ENCODE data around the gene MUC21.

Gene MUC21

DNA sequence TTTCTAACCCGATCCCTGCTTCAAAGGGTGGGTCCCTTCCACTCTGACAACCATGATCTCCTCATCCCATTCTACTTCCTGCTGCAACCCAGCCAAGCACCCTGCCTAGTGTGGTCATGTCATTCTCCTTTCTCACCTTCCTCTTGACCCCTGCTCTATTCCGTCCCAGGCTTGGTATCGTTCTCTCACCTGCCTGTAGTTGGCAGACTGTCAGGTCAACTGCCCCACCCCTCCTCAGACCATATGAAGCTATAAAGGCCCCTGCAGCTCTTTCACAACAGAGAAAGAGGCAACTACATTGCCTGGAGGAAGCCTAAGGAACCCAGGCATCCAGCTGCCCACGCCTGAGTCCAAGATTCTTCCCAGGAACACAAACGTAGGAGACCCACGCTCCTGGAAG is at the start of gene MUC21:
Gene MUC21 (plus strand): TSS at position 280 of the 400 bp plus-strand sequence. CDS start 241 bp downstream, outside the sequence.
- DNase-seq (ENCODE audit: low read depth in 2 of 2, low spot score in 1 of 2) = no peak

DNA sequence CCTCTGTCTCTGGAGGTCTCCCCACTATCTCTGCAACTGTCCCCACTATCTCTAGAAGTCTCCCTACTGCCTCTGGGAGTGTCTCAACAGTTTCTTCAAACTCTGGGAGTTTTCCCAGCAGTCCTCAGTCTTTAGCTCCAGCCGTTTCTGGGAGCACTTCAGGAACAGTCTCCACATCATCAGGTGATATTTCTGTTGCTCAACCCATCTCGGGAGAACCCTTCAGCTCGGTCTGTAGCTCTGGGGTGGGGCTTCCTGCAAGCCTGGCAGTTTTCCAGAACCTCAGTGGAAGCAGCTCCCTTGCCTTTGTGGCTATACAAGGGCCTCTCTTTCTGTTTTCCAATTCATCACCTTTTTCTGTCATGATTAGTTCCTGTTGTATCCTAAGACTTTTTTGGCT is 48.5 kb upstream of the MUC21 start:
- DNase-seq (ENCODE audit: low read depth in 2 of 2, low spot score in 1 of 2) = no peak

DNA sequence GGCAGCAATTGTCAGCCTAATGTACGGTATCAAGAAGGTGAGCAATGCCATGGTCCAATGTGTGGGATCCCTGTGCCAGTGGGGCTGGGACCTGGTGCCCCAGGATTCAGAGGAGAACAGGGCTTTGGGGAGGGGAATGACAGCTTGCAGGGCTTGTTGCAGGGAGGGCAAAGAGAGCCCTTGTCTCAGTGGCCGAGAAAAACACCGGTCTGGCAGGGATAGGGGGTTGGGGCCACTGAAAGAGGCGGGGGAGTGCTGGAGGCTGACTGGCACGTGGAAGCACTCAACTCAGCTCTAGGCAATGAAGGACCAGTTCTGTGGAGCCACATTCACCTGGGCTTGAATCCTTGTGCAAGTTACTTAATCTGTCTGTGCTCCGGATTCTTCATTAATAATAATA is 46.3 kb upstream of the MUC21 start:
- no peak for DNase-seq (ENCODE audit: low read depth in 2 of 2, low spot score in 1 of 2)

DNA sequence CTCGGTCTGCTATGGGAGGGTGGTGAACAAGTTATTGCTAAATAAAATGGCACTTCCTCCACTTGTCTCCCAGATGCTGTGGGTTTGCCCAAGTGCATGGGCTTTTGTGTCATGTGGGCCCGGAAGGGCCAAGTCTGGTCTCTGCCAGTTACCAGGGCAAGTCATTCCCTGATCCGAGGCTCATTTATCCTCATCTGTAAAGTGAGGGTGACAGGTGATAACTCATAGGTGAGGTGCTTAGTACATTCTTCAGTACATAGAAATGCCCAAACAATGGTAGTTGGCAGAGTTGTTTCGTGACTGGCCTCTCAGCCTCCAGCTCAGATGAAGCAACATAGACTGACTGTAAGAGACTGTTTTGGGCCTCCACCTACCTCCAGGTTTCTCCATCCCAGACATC is 44.8 kb upstream of the MUC21 start:
- DNase-seq (ENCODE audit: low read depth in 2 of 2, low spot score in 1 of 2) = no peak

DNA sequence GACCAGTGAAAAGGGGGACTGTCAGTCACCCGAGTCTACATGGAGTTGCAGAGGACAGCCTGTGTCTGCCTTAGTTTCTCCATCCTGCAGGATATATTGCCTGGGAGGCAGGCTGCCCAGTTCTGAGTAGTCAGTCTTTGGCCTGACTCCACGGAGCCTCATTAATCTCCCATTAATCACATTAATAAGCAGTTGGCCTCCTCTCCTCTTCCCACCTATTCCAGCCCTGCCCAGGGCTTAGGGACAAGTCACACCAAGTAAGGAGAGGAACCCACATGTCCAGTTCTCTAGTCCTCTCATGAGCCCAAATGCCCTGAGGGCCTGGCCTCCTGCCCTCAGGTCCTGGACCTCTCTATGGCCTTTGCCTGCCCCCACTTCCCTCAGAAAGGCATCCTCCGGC is 44.0 kb upstream of the MUC21 start:
- no peak for DNase-seq (ENCODE audit: low read depth in 2 of 2, low spot score in 1 of 2)

DNA sequence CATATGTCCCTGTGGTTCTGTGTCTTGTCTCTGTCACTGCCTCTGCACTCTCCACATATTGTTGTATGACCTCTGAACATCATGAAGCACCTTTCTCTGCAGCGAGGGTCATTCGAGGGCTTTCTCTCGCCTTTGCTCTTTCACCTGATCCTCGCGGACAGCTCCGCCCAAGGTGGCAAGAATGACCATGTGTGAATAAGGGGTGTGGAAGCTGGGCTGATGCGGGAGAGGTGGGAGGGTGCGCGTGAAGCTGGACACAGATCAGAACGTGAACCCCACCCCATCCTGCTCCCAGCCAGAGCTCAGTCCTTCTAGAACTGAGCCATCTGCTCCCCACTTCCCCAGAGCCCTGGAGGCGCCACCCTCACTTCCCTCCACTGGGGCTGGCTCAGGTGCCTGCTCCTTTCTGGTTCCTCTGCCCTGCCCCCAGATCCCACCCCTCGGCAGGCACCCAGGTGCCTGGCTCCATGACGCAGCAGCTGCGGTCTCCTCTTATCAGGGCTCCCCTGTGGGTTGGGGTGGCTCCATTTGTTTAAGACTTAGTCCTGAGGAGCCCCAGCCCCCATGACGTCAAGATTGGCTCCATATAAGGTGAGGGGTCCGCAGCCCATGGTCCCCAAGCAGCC is 43.0 kb upstream of the MUC21 start, which contains the start of gene MUCL3:
Gene MUCL3 (plus strand): TSS at position 613 of the 626 bp plus-strand sequence. CDS start 27 bp downstream, outside the sequence.
- no peak for DNase-seq (ENCODE audit: low read depth in 2 of 2, low spot score in 1 of 2)

DNA sequence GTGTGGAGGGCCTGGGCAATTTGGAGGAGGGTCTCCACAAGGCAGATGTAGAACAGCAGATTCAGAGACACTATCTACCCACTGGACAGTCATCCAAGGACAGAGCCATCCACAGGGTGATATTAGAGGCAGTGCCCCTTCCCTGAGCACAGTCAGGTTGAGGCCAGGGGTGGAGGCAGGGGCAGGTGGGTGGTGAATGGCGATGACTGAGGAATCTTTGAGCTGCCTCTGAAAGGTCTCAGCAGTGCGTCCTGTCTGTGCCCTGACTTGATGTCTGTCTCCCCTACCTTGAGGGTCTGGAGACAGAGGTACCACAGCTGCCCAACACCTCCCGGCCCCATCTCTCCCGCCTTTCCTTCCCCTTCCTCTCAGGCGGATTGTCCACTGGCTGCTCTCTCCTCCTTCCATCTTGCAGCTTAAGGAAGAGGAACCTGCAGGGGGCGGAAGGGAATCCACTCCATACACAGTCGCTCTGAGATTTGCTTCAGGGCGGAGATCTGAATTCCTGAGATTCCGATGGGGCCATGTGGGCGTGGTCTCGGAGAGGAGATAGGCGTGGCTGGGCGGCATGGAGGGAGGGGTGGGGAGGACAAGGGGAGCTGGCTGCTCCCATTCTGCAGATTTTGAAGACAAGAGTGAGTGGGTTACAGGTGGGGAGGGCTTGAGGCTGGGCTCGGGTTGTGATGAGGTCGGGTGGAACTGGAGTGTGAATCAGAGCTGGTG is 41.0 kb upstream of the MUC21 start:
- DNase-seq (ENCODE audit: low read depth in 2 of 2, low spot score in 1 of 2) = no peak

DNA sequence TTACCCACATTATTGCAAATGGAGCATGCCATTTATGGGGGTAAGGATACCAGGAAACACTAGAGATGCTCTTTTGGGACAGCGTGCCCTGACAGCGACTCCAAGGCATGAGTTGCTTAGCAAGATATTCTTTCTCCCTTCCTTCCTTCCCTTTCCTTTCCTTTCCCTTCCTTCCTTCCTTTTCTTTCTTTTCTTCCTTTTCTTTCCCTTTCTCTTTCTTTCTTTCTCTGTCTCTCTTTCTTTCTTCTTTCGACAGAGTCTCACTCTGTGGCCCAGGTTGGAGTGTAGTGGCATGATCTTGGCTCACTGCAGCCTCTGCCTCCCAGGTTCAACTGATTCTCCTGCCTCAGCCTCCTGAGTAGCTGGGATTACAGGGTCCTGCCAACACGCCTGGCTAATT is 39.5 kb upstream of the MUC21 start:
- DNase-seq (ENCODE audit: low read depth in 2 of 2, low spot score in 1 of 2) = no peak

DNA sequence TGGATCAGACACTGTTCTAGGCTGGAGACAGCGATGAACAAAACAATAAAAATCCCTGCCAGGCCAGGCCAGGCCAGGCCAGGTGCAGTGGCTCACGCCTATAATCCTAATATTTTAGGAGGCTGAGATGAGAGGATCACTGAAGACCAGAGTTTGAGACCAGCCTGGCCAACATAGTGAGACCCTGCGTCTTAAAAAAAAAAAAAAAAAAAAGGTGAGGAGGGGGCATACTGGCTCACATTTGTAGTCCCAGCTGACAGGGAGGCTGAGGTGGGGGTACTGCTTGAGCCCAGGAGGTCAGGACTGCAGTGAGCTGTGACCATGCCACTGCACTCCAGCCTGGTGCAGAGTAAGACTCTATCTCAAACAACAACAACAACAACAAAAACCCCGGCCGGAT is 38.2 kb upstream of the MUC21 start:
- DNase-seq (ENCODE audit: low read depth in 2 of 2, low spot score in 1 of 2) = no peak

DNA sequence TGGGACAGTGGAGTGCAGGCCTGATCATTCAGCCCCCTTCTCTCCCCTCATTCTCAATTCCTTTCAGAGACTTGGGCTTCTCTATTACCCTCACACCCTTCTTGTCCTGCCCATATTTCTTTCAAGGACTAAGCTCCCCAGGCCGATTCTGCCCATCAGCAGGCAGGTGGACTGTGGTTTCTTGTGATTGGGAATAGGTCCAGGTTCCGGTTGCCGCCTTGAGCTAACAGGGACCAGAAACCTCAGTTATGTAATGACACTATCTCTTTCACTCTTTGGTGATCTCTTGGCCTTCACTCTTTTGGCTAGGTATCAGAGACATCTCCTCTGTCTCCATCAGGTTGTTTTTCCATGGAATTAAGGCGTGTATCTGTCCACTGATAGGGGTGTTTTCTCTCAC is 36.3 kb upstream of the MUC21 start:
- no peak for DNase-seq (ENCODE audit: low read depth in 2 of 2, low spot score in 1 of 2)

DNA sequence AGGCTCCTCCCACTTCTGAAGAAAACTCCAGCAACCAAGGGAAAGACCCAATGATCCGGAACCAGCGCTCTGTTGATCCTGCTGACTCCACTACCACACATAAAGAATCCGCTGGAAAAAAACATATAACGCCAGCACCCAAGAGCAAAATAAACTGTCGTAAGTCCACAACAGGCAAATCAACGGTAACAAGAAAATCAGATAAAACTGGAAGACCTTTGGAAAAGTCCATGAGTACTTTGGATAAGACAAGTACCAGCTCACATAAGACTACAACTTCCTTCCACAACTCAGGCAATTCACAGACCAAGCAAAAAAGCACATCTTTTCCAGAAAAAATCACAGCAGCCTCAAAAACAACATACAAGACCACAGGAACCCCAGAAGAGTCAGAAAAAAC is 34.7 kb upstream of the MUC21 start:
- no peak for DNase-seq (ENCODE audit: low read depth in 2 of 2, low spot score in 1 of 2)

DNA sequence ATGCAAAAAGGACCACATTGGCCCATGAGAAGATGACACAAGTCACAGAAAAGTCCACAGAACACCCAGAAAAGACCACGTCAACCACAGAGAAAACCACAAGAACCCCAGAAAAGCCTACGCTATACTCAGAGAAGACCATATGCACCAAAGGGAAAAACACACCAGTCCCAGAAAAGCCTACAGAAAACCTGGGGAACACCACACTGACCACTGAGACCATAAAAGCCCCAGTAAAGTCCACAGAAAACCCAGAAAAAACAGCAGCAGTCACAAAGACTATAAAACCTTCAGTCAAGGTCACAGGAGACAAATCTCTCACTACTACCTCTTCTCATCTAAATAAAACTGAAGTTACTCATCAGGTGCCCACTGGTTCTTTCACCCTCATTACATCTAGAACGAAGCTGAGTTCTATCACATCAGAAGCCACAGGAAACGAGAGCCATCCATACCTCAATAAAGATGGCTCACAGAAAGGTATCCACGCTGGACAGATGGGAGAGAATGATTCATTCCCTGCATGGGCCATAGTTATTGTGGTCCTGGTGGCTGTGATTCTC is 31.5 kb upstream of the MUC21 start:
- no peak for DNase-seq (ENCODE audit: low read depth in 2 of 2, low spot score in 1 of 2)

DNA sequence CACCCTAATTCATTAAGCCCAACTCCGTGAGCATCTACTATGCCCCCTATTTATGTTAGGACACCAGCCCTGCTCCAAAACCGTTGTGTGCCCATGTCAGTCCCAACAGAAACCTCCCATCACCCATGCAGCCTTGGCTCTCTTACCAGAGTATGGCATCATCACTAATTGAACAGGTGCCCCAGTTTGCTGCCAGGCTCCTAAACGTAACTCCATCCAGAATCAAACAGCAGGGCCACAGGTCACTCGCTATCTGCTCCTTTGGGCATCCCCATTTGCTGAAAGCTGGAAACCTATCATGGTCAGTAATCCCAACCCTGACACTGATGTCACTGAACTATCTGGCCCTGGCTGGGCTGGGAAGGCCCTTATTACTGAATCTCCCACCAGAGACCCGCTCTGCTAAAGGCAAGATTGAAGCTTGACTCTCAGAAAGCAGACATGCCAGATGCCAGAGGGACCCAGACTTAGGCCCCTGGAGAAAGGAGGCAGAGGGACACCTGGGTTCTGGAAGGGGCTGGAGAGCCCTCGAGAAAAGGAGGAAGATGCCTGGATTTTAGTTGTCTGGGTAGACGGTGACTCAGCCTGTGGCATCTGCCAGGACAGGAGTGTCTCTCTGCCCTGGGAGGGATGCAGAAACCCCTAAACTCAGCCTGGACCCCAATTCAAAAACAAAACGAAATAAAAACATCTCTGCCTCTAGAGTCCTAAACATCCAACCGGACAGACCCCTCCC is 28.7 kb upstream of the MUC21 start:
- no peak for DNase-seq (ENCODE audit: low read depth in 2 of 2, low spot score in 1 of 2)

DNA sequence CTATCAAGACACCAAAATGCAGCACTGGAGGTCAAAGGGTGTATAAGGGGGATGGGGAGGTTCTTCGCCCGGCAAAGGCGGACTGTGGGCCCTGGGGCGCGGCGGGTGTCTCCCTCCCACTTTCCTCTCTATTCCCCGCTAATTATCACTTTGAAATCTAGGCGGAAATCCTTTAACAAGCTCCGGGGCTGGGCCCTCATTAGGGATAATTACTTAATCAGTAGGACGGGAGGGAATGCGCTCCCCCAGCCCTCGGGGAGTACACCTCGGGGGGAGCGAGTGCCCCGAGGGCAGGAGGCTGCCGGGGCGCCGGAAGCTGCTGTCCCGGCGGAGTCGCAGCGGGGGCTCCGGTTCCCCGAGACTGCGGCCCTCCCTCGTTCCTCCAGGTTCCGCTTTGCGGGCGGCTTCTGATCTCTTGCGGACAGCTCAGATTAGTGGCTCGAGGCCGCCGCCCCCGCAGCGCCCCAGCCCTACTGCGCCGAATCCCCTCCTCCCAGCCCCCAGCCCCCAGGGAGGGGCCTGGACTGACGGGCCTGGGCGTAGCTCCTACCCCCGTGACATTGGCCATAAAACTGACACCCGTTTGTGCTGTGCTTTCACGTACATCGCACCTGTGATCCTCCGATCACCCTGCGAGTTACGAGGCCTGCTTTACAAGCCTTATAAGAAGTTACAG is 28.0 kb upstream of the MUC21 start:
- peak; percentile 42 to 62 for DNase-seq (ENCODE audit: low read depth in 2 of 2, low spot score in 1 of 2)

DNA sequence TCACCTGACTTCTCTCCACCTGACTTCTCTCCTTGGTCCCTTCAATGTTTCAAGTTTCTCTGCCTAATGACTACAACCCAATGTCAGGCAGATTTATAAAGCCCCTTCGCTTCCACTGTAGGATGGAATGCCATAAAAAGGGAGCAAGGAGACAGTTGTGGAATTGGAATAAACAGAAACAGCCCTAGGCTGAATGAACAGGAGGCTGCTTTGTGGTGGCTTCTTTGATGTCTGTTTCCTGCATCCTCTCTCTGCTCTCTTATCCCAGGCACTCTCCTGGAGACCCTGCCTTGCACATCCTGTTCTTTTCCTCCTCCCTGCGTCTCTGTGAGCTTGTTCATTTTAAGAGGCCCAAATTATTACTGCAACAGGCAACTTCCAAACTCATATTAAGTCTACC is 25.8 kb upstream of the MUC21 start:
- DNase-seq (ENCODE audit: low read depth in 2 of 2, low spot score in 1 of 2) = no peak

DNA sequence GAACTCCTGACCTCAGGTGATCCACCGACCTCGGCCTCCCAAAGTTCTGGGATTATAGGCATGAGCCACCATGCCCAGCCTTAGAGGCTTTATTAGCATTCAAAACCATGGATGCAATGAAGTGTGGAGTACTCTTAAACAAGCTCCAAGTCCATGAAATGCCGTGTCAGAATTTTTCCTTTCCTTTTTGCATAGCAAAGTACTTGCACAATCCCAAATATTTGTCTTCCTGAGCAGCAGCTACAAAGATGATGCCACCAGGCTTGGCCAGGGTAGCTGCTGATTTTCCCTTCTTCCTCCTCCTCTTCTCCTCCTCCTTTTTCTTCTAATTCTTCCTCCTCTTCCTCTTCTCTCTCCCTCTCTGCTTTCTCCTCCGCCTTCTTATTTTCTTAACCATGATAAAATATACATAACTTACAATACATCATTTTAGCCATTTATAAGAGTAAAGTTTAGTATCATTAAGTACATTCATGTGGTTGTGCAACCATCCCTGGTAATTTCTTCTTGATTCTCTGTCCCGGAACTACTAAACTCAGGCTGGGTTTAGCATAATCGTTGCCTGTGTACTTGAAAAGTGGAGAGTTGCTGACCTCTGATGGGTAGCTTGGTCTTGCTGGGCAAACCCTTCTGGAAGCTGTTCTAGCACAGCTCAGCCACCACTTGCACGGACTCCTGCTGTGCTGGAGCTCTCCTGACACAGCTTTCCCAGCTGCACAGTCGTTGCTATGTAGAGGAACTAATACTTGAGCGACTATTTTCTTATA is 22.4 kb upstream of the MUC21 start:
- no peak for DNase-seq (ENCODE audit: low read depth in 2 of 2, low spot score in 1 of 2)

DNA sequence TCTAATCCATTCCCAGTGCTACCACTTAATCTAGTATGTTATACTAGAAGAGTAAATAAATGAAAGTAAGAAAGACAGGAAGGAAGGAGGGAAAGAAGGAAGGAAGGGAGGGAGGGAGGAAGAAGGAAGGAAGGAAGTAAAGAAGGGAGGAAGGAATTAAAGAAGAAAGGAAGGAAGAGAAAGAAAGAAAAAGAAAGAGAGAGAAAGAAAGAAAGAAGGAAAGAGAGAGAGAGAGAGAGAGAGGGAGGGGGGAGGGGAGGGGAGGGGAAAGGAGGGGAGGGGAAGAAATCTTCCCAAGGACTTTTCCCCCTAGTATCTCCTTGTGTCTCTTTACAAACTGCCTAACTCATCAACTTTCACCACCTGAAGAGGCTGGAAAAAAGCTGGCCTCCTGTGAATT is 20.8 kb upstream of the MUC21 start:
- no peak for DNase-seq (ENCODE audit: low read depth in 2 of 2, low spot score in 1 of 2)

DNA sequence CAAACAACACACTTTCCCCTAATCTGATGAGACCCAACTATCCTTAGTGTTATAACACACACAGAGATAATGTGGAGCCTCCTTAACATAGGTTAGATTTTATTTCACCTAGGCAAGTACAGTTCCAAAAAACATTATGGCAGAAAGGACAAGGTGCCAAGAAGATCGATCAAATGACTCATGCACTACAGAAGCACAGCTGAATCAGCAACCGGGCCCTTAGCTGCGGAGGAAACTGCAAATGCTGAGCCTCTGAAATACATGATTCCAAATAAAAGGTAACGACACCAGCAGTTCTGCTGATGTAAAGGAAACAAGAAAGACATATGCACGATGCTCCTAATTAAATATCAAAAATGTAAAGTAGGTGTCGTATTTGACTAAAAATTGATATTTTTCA is 19.9 kb upstream of the MUC21 start:
- DNase-seq (ENCODE audit: low read depth in 2 of 2, low spot score in 1 of 2) = no peak

DNA sequence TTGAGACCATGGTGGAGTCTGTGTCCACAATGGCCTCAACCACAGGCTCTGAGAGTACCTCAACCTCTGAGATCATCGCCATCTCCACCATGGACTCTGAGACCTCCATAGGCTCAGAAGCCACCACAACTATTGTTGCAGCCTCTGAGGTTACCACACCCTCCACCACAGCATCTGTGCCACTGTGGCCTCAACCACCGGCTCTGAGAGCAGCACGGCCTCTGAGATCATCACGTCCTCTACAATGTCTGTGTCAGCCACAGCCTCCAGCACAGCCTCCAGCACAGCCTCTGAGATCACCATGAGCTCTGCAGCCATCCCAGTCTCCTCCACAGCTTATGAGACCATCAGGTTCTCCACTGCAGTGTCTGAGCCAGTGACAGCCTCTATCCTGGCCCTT is 19.4 kb upstream of the MUC21 start:
- no peak for DNase-seq (ENCODE audit: low read depth in 2 of 2, low spot score in 1 of 2)

DNA sequence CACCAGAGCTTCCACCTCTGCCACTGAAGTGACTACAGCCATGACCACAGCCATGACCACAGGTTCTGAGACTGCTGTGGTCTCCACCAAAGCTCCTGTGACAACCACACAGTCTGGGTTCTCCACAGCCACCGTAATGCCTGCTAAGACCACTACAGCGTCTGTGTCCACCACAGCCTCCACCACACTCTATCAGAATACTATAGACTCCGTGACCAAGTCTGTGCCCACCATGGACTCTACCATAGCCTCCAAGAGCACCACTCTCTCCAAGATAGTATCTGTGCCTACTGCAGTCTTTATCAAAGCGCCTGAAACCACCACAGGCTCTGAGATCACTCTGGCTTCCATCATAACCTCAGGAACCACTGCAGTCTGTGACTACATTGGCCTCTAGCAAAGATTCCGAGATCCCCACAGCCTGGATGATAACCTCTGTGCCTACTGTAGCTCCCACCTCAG is 18.3 kb upstream of the MUC21 start:
- no peak for DNase-seq (ENCODE audit: low read depth in 2 of 2, low spot score in 1 of 2)

DNA sequence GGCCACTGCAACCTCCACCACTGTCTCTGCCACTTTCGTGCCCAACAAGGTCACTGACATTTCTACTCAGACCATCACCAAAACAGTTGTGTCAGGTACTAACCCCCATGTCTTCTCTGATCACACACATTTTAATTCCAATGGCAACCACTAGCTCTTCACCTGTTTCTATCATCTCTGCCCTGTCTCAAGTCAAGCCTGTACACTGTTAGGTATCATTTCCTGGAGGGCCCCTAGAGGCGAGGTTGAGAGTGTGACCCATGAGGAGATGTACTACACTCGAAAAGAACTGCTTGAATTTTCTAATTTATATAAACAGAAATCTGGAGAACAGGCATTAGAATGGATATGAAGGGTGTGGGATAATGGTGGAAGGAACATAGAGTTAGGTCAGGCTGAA is 17.4 kb upstream of the MUC21 start:
- no peak for DNase-seq (ENCODE audit: low read depth in 2 of 2, low spot score in 1 of 2)
